Measurements from ENCODE around the gene NMT1.
"Not testable (repeated sequence)": the region's sequence is repeated elsewhere in the genome, so short reads cannot be mapped to it uniquely, and the experiment has no call there.

The NMT1 gene

GRCh38 chr17:45038728-45039634, 22.1 kb upstream of the NMT1 start:
- no peak for DNase-seq

DNA sequence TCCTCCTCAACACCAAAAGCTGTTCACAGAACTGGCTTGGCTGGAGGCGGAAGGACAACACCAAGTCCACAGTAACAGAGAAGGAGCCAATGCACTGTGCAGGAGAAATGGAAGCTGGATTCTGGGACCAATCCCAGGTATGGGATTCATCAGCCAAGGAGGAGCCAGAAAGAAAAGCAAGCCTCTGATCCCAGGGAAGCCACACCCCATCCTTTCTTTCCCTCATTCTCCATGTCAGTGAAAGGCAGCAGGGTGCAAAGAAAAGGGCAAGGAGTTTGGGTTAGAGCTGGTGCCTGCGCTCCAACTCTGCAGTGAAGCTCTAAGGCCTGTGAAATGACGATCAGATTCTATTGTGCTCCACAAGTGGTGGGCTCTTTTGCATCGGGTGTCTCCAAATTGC, 20.7 kb upstream of the NMT1 start:
- no peak for DNase-seq

DNA sequence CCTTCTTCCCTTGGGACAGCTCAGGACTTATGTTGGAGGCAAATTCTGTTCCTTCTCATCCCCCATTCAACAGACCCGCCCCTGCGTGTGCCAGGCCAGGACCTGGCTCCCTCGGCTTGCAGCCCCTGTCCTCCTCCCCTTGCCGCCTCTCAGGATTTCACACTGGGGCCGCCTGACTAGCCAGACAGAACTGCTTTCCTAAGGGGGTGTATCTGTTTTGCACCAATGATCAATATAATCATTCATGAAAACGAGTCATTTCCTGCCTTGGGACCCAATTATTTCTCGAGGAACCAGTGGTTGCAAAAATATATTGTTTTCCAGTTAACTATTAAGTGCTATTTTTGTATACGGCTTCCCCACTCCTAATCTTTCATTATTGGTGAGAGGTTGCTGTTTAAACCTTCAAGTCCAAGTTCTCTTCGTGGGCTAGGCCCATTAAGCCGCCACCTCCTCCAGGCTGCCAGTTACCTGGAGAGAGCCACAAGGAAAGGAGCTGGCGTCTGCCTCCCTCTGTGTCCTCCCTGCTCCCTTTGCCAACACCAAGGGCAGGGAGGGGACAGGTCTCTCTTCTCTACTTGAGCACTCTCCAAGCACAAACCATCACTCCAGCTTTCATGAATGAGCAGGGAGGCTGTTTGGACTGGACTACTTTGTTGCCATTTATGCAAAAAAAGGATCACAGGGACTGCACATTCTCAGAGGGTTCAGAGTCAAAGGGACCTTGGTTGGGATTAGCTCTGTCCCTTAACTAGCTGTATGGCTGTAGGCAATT, 18.6 kb upstream of the NMT1 start:
- no peak for DNase-seq

- DNase-seq: no peak
Observed at GRCh38 chr17:45043813-45044540, 17.1 kb upstream of the NMT1 start.

DNA sequence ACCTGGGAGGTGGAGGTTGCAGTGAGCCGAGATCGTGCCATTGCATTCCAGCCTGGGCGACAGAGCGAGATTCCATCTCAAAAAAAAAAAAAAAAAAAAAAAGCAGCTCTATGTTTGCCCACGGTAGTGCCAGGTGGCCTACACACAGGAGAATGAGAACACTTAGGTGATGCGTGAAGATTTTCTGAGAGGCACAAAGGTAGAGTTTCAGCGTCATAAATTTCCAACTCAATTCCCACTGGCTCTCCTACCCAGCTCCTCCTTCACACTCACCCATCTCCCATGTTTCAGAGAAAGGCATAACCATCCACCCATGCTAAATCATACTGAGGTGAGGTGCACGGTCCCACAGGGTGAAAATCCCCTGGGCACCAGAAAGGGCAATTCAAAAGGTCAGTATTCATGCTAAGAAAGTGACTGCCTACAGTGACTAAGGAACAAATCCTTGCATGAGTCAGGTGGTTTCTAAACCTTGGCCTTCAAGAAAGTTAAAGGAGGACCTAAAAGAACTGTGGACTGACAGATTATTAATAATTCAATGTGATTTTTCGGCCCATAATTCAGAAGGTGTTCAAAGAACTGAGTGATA, 14.5 kb upstream of the NMT1 start:
- no peak for DNase-seq

- DNase-seq: no peak
Observed at GRCh38 chr17:45048795-45049563, 12.1 kb upstream of the NMT1 start.

GRCh38 chr17:45050481-45051059, 10.5 kb upstream of the NMT1 start:
- peak; percentile 51 for DNase-seq

GRCh38 chr17:45051060-45051719, 9.9 kb upstream of the NMT1 start, which contains the start of gene DCAKD:
Gene DCAKD, minus strand, starts transcription at chr17:45051632. Its CDS starts 16,747 bp downstream, at chr17:45034885.
- peak; percentile 95 for DNase-seq

- DNase-seq: not testable (repeated sequence)
Observed at GRCh38 chr17:45051720-45052051, 9.4 kb upstream of the NMT1 start.

DNA sequence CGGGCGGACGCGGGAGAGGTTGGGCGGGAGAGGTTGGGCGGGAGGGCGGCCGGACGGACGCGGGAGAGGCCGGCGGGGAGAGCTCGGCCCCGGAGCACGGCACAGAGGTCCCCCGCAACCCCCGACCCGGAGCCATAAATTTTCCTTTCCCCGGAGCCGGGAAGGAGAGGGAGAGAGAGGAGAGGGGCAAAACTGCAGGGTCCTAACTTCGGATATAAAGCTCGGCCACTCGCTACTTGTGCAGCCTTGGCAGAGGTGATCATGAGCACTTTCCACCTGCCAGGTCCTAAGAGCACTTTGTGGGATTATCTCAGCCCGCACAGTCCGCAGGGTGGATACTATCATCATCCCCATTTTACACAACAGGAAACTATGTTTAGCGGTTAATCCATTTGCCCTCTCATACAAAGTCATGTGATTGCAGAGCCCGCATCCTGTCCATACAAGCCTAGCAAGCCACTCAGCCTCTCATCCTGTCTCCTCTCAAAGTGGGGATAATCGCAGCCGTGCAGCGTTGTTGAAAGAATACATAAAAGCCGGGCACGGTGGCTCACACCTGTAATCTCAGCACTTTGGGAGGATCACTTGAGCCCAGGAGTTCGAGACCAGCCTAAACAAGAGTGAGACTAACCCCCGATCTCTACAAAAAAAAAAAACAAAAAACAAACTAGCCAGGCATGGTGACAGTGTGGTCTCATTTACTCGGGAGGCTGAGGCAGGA, 8.9 kb upstream of the NMT1 start:
- peak; percentile 86 for DNase-seq

DNA sequence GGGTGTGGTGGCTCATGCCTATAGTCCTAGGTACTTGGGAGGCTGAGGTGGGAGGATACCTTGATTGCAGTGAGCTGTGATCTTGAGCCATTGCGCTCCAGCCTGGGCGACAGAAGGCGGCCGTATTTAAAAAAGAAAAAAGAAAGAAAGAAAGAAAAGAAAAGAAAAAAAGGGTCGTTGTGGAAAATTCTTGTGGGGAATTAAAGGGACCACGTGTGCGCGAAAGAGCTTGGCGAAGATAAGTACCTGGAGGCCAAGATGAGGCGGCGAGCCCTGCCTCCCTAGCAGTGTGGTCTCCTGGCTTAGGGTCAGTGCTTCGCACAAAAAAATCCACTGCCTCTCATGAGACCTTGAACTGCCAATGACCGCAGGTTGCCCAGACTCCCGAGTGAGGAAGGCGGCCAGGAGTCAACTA, 728 bp upstream of the NMT1 start:
- no peak for DNase-seq

- no peak for DNase-seq
Observed at GRCh38 chr17:45061606-45062205, 589 bp downstream of the NMT1 start.

DNA sequence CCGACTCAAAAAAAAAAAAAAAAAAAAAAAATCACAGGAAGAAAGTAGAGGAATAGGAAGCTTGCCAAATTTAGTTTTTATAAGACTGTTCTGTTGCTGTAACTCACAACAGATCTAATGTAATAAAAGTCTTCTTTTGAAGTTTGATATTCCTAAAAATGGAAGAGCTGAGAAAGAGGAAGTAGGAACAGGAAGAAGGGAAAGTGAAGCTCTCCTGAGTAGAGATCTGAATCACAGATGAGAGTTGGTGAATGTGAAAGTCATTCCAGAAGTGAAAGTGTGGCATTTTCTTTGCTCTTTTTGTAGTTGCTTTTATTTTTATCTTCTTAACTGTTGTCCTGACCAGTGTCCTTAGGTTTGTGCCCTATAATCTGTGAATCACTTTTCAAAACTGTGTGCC, 2.1 kb downstream of the NMT1 start:
- DNase-seq: peak; percentile 52

GRCh38 chr17:45067637-45068036, 6.5 kb downstream of the NMT1 start:
- DNase-seq: no peak

GRCh38 chr17:45070001-45070400, 8.9 kb downstream of the NMT1 start:
- no peak for DNase-seq

- no peak for DNase-seq
Observed at GRCh38 chr17:45070809-45071208, 9.7 kb downstream of the NMT1 start.

- DNase-seq: no peak
Observed at GRCh38 chr17:45073414-45074070, 12.4 kb downstream of the NMT1 start.

- DNase-seq: peak; percentile 44
Observed at GRCh38 chr17:45077643-45078042, 16.5 kb downstream of the NMT1 start.

DNA sequence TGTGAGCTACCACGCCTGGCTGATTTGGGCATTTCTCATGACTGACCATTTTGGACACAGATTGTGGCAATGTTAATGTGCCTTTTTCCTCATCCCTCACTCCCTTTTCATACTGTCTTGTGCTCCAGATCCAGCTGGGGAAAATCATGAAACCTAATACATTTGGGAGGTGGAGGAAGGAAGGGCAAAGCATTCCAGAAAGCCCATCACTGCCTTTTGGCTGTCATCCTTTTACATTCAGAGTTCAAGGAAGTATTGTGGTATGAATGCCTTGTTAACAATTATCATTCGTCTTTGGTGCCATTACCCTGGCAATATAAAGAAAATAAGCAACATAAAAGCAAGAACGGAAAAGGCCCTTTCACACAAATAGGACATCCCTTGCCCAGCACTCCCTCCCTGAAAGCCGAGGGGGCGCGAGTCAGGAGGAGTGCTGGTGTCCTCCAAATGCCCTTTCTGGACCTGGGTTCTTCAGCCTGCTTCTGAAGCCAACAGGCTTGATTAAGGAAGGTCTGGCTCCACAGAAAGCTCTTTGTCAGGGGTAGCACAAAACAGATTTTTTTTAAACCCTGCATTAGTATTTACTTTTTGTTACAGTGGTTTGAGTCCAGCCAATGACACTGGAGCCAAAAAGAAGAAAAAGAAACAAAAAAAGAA, 20.1 kb downstream of the NMT1 start:
- DNase-seq: no peak

Measured in activated CD4-positive, alpha-beta T cell treated with anti-CD3 and anti-CD28 coated beads, Interleukin-2, amount 50 U/mL, for 16 hours (primary cell).